Retina (tissue), 1 donor: Measurements from ENCODE around the gene LTO1.
"Not testable (repeated sequence)": the region's sequence is repeated elsewhere in the genome, so short reads cannot be mapped to it uniquely, and the experiment has no call there.

ENCODE experiments used
- DNase-seq: peaks from one replicate; pipeline ENCODE4 v3.0.0-alpha.2; 2016

LTO1 gene

DNA sequence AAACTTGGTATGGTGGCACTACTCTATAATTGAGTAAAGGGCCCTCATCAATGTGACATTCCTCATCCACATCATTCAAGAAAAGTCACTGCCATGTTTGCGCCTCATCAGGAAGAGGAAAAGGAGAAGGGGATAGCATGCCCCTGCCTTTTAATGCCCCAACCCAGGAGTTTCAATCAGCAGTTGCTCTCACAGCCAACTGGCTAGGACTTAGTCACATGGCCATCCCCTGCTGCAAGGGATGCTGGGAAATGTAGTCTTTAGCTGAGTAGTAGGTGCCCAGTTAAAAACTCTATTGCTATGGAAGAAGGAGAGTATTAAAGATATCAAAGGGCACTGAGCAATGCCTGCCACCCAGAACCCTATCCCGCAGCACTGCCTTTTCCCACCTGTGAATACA lies 45.1 kb downstream of the LTO1 start:
- DNase-seq: no peak

DNA sequence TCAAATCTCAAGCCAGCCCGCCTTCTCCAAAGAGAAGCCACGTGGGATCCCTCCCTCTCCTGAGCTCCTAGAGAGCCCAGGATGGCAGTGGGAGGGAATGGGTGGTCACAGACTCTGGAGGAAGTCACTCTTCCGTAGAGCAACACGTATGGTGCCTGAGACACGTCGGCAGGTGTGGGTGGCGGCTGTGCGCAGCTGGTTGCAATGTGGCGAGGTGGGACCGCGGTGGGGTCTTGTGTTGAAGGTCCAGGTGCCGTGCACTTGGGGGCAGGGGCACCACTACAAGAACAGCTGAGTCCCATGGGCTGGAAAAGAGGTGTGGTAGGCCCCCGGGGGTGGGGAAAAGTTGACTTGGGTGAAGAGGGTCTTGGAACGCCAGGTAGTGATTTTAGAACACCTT lies 47.6 kb downstream of the LTO1 start:
- DNase-seq: no peak

DNA sequence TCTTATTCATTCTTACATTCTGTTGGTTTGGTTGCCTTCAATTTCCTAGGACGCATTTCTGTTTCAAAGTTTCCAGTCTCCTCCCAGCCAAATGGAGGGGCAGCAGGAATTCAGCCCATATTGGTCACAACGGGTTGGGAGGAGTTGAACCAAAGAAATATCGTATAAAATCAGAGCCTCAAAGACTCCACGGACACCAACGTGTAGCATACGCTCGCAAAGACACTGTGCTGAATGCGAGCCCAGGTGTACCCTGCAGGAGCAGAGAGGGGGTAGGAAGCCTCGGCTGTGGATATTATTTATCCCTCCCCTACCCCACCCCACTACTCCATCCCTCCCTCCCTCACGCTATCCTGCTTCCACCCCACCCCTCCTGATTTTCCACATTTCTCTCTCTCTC lies 49.7 kb downstream of the LTO1 start:
- DNase-seq: no peak

DNA sequence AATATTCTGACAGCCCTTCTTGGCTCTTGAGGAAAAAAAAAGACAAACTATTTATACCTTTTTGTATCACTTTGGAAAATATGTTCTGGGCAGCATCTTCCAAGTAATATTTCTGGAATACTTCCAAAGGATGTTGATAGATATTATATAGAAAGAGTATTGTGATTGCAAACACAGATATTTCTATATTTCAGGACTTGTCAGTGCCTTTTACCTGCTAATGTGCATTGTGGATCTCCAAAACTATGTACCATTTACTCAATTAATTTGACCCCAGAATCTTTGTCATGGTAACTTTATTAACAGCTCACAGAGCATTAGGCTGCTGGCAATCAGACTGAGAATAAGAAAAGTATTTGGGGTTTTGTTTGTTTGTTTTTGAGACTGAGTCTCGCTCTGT lies 50.9 kb downstream of the LTO1 start:
- no peak for DNase-seq

DNA sequence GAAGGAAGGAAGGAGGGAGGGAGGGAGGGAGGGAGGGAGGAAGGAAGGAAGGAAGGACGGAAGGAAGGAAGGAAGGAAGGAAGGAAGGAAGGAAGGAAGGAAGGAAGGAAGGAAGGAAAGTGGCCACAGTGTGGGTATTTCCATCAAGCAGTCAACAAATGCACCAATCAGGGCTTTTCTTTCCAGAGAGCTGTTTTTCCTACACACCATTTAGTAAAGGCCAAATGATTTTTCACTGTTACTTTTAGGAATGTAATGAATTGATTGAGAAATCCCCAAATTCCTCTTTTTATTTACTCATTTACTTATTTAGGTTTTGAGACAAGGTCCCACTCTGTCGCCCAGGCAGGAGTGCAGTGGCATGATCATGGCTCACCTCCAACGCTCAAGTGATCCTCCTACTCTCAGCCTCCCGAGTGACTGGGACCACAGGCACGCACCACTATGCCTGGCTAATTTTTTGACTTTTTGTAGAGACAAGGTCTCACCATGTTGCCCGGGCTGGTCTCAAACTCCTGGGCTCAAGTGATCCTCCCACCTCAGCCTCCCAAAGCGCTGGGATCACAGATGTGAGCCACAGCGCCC lies 53.0 kb downstream of the LTO1 start:
- not testable (repeated sequence) for DNase-seq

DNA sequence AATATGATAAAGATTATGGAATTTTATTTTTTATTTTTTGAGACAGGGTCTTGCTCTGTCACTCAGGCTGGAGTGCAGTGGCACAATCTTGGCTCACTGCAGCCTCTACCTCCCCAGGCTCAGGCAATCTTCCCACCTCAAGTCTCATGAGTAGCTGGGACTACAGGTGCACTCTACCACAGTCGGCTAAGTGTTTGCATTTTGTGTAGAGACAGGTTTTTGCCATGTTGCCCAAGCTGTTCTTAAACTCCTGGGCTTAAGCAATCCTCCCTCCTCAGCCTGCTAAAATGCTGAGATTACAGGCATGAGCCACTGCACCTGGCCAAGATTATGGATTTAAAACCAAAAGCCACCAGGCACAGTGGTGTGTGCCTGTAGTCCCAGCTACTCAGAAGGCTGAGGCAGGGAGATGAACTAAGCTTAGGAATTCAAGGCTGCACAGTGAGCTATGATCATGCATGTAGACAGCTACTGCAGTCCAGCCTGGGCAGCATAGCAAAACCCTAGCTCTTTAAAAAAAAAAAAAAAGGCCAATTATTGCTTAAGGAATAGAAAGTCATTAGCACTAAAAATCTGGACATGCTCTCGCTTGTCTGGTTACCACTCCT lies 54.4 kb downstream of the LTO1 start:
- DNase-seq: no peak

DNA sequence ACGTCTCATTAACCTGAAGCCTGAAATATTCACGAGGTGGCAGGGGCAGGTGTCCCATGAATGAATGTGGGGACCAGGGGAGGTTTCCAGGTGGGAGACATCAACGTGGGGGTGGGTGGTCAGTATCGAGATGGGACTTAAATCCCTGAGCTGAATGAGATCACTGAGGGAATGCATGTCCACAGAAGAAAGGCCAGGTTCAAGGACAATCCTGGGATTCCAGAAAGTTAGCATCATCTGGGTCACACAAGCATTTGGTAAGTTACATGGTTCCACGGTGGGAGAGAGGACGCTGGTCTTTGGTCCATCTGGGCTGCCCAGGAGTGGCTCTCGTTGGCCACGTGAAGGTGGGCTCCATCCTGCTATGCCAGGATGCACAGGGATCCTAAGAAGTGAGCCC lies 56.9 kb downstream of the LTO1 start:
- no peak for DNase-seq

DNA sequence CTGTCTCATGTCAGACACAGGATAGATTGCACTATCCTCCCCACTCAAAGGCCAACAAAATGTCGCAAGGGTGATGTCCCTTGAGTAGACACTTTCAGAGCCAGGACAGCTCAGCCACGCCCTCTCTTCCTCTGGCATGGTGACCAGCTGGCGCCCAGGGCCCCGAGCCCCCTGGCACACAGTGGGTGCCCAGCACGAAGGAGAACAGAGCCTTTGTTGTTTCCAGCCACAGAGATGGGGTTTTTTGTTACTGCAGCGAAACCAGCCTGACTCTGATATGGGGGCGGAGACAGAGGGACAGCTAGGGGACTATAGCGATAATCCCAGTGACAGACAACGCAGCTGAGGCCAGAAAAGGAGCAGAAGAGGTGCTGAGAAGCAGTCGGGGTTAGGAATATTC lies 57.5 kb downstream of the LTO1 start:
- no peak for DNase-seq

DNA sequence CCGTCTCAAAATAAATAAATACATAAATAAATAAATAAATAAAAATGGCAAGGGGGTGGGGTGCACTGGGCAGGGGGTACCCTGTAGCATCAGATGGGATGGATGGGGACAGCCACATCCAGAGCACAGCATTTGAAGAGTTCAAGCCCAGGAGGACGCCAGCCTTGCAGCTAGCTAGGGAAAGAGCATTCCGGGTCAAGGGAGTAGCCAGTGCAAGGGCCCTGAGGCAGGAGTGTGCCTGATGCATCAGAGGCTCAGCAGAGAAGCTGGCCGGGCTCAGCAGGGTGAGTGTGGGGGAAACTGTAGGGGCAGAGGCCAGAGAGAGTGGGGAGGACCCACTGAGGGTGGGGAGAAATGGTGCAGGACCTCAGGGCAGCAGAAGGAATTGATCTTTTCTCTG lies 57.9 kb downstream of the LTO1 start:
- DNase-seq: no peak
